HEK293 (cell line): ENCODE measurements around the gene ZNF117.

Experiments used
- CTCF ChIA-PET: fragments of 350-600 bp; formaldehyde crosslinking; extraction: SDS; loops from one replicate; lab custom pipeline; 2021; ENCODE audit warnings: antibody characterized with exemption; lab: Yijun Ruan, JAX
- POLR2A ChIA-PET: fragments of 300-600 bp; formaldehyde crosslinking; extraction: SDS; loops from one replicate; lab custom pipeline; 2020; ENCODE audit warnings: antibody characterized with exemption, inconsistent platforms; lab: Yijun Ruan, JAX
- H3K27ac ChIP-seq: fragments of 200-500 bp; sonication (Bioruptor generic); 2 replicates; pipeline ENCODE4 v1.5.1; 2014; ENCODE audit warnings: low read depth, low read length, control low read depth, inconsistent platforms; ENCODE audit errors: extremely low read depth
- H3K36me3 ChIP-seq, 2 experiments: fragments of 200-500 bp in 1 of 2; sonication (Bioruptor generic) in 1 of 2; 1 replicate in 1 of 2; 2 replicates in 1 of 2; pipeline ENCODE4 v1.5.1; 2014 to 2017; ENCODE audit warnings: inconsistent platforms in 2 of 2, low read length in 2 of 2; ENCODE audit not compliant: control insufficient read depth in 2 of 2, insufficient read depth in 1 of 2
- H3K4me1 ChIP-seq: fragments of 200-500 bp; sonication (Bioruptor generic); 2 replicates; pipeline ENCODE4 v1.5.1; 2014; ENCODE audit warnings: mild to moderate bottlenecking, low read length, inconsistent platforms; ENCODE audit not compliant: control insufficient read depth, insufficient read depth
- H3K4me3 ChIP-seq: 2 replicates; pipeline ENCODE4 v1.5.1; 2011; ENCODE audit warnings: low read depth, mild to moderate bottlenecking, control low read depth, low read length, moderate library complexity
- H3K9me3 ChIP-seq: fragments of 200-500 bp; sonication (Bioruptor generic); 2 replicates; pipeline ENCODE4 v1.5.1; 2014; ENCODE audit warnings: low read depth, low read length, inconsistent platforms; ENCODE audit not compliant: control insufficient read depth, insufficient read depth
- HOXC10 ChIP-seq: sonication (generic); formaldehyde crosslinking; IDR thresholded peaks from 2 replicates; pipeline ENCODE4 v1.8.1; 2023; ENCODE audit warnings: mild to moderate bottlenecking, missing genetic modification reagents
- SETDB1 ChIP-seq: IDR thresholded peaks from one replicate; pipeline ENCODE4 v1.6.1; 2017; ENCODE audit warnings: mild to moderate bottlenecking, low read length, moderate library complexity, mixed read lengths; ENCODE audit not compliant: insufficient read length
- TCF7L2 ChIP-seq: IDR thresholded peaks from 2 replicates; pipeline ENCODE4 v1.6.1; 2011; ENCODE audit warnings: low read depth, mild to moderate bottlenecking, inconsistent platforms, low read length, moderate library complexity, borderline replicate concordance
- ZEB2 ChIP-seq: fragments of 450-650 bp; formaldehyde crosslinking; IDR thresholded peaks from 2 replicates; pipeline ENCODE4 v1.5.1; 2016; ENCODE audit warnings: missing biosample characterization, missing genetic modification characterization
- ZFP41 ChIP-seq: fragments of 450-650 bp; formaldehyde crosslinking; IDR thresholded peaks from 2 replicates; pipeline ENCODE4 v1.5.1; 2016; ENCODE audit warnings: missing biosample characterization, missing genetic modification characterization, borderline replicate concordance
- ZNF114 ChIP-seq: fragments of 450-650 bp; formaldehyde crosslinking; IDR thresholded peaks from 2 replicates; pipeline ENCODE4 v1.5.0; 2017; ENCODE audit warnings: missing biosample characterization, missing genetic modification characterization
- ZNF19 ChIP-seq: fragments of 450-650 bp; formaldehyde crosslinking; IDR thresholded peaks from 2 replicates; pipeline ENCODE4; 2016; ENCODE audit warnings: missing biosample characterization, missing genetic modification characterization, low read depth
- ZNF211 ChIP-seq: fragments of 450-650 bp; formaldehyde crosslinking; IDR thresholded peaks from 2 replicates; pipeline ENCODE4 v1.5.1; 2016; ENCODE audit warnings: low read depth, missing biosample characterization, missing genetic modification characterization
- ZNF223 ChIP-seq: fragments of 450-650 bp; formaldehyde crosslinking; IDR thresholded peaks from 2 replicates; pipeline ENCODE4 v1.5.1; 2016; ENCODE audit warnings: missing biosample characterization, missing genetic modification characterization
- ZNF404 ChIP-seq: fragments of 450-650 bp; formaldehyde crosslinking; IDR thresholded peaks from 2 replicates; pipeline ENCODE4 v1.5.1; 2017; ENCODE audit warnings: missing biosample characterization, missing genetic modification characterization
- ZNF521 ChIP-seq: fragments of 450-650 bp; formaldehyde crosslinking; IDR thresholded peaks from 2 replicates; pipeline ENCODE4 v1.5.1; 2017; ENCODE audit warnings: missing biosample characterization, mild to moderate bottlenecking, missing genetic modification characterization
- ZNF529 ChIP-seq: fragments of 450-650 bp; formaldehyde crosslinking; IDR thresholded peaks from 2 replicates; pipeline ENCODE4 v1.5.1; 2017; ENCODE audit warnings: missing genetic modification characterization, missing biosample characterization; ENCODE audit not compliant: insufficient replicate concordance
- ZNF558 ChIP-seq: fragments of 450-650 bp; formaldehyde crosslinking; IDR thresholded peaks from 2 replicates; pipeline ENCODE4 v1.5.1; 2016; ENCODE audit warnings: missing biosample characterization, missing genetic modification characterization
- ZNF600 ChIP-seq: fragments of 450-650 bp; formaldehyde crosslinking; IDR thresholded peaks from 2 replicates; pipeline ENCODE4 v1.5.1; 2016; ENCODE audit warnings: missing biosample characterization, missing genetic modification characterization
- ZNF624 ChIP-seq: fragments of 450-650 bp; formaldehyde crosslinking; IDR thresholded peaks from 2 replicates; pipeline ENCODE4 v1.5.1; 2017; ENCODE audit warnings: missing biosample characterization, missing genetic modification characterization
- ZNF664 ChIP-seq: fragments of 450-650 bp; formaldehyde crosslinking; IDR thresholded peaks from 2 replicates; pipeline ENCODE4 v1.5.1; 2016; ENCODE audit warnings: missing biosample characterization, missing genetic modification characterization
- ZNF692 ChIP-seq: fragments of 450-650 bp; formaldehyde crosslinking; IDR thresholded peaks from 2 replicates; pipeline ENCODE4 v1.5.1; 2016; ENCODE audit warnings: missing biosample characterization, missing genetic modification characterization
- ZNF701 ChIP-seq: fragments of 450-650 bp; formaldehyde crosslinking; IDR thresholded peaks from 2 replicates; pipeline ENCODE4 v1.5.1; 2016; ENCODE audit warnings: missing biosample characterization, missing genetic modification characterization
- ZNF707 ChIP-seq: fragments of 450-650 bp; formaldehyde crosslinking; IDR thresholded peaks from 2 replicates; pipeline ENCODE4 v1.5.1; 2016; ENCODE audit warnings: missing biosample characterization, missing genetic modification characterization
- ZNF76 ChIP-seq: fragments of 450-650 bp; formaldehyde crosslinking; IDR thresholded peaks from 2 replicates; pipeline ENCODE4; 2016; ENCODE audit warnings: low read depth, missing biosample characterization, missing genetic modification characterization, borderline replicate concordance
- ZSCAN18 ChIP-seq: fragments of 450-650 bp; formaldehyde crosslinking; IDR thresholded peaks from 2 replicates; pipeline ENCODE4 v1.5.1; 2016; ENCODE audit warnings: missing biosample characterization, missing genetic modification characterization

Gene ZNF117

GRCh38 chr7:65001291-65001814, 10.5 kb upstream of the ZNF117 start:
- peaks cover 3 to 27% of the 10 kb centered on the region in 2 experiments; a peak in 2 of 3 replicates for H3K36me3 ChIP-seq
- no peaks in the 10 kb centered on the region for H3K9me3 ChIP-seq
- H3K4me1 ChIP-seq = no peaks in the 10 kb centered on the region
- TF ChIP-seq ZSCAN18 (no peak), ZNF707 (no peak), HOXC10 (CRISPR knock-in tag) (no peak), ZNF521 (tag by site-specific recombination) (no peak), ZNF624 (tag by site-specific recombination) (no peak), ZFP41 (tag by site-specific recombination) (no peak)
- ChIA-PET CTCF (no interaction called here), POLR2A (no interaction called here)
- H3K4me3 ChIP-seq = no peak overlapping the region
- H3K27ac ChIP-seq = no peak overlapping the region

- TF ChIP-seq SETDB1 (peak; percentile 59), ZNF692 (tag by site-specific recombination) (no peak)
- H3K4me1 ChIP-seq = no peaks in the 10 kb centered on the region
- H3K36me3 ChIP-seq = peaks cover 3 to 27% of the 10 kb centered on the region in 2 experiments; a peak in 2 of 3 replicates
- no peak overlapping the region for H3K27ac ChIP-seq
- no peak overlapping the region for H3K4me3 ChIP-seq
- ChIA-PET POLR2A (no interaction called here), CTCF (no interaction called here)
- no peaks in the 10 kb centered on the region for H3K9me3 ChIP-seq
These were observed 8.5 kb upstream of the ZNF117 start for GRCh38 chr7:64999165-65000004.

- TF ChIP-seq ZEB2 (tag by site-specific recombination) = no peak
- TF ChIP-seq ZNF76 (tag by site-specific recombination) = no peak
- no peak for TF ChIP-seq ZNF114 (tag by site-specific recombination)
- TF ChIP-seq TCF7L2 = no peak
- TF ChIP-seq ZNF529 = no peak
- TF ChIP-seq ZNF404 (tag by site-specific recombination) = no peak
- no peak for TF ChIP-seq ZFP41 (tag by site-specific recombination)
- TF ChIP-seq ZNF223 (tag by site-specific recombination) = no peak
- no peak for TF ChIP-seq ZNF19 (tag by site-specific recombination)
- no peak for TF ChIP-seq ZNF701 (tag by site-specific recombination)
- no peak for TF ChIP-seq ZNF600 (tag by site-specific recombination)
- no peak for TF ChIP-seq ZNF211
- TF ChIP-seq ZNF664 (tag by site-specific recombination) = no peak
- no peak for TF ChIP-seq ZNF558 (tag by site-specific recombination)
- ChIA-PET POLR2A (no interaction called here), CTCF (no interaction called here)
- Histone ChIP-seq H3K27ac (no peak overlapping the region), H3K9me3 (no peaks in the 10 kb centered on the region), H3K4me1 (no peaks in the 10 kb centered on the region), H3K4me3 (no peak overlapping the region), H3K36me3 (peaks cover 0 to 23% of the 10 kb centered on the region in 2 experiments; a peak in 2 of 3 replicates)
These were observed 8.0 kb upstream of the ZNF117 start for GRCh38 chr7:64998865-64999164.
